ENCODE measurements around the gene RAP1GAP2. TPM values are rescaled to one million over a fixed set of nuclear protein-coding genes. Genes with fewer than 3 reads are reported as not detected.

The RAP1GAP2 gene
- total RNA-seq, 4 donors from 2014 or later: 7.4 to 13.1 (median 10.7) TPM

- WGBS: 81% methylated on average over 13 of the region's 14 CpGs
- Histone ChIP-seq H3K9me3 (no peaks in the 10 kb centered on the region), H3K27me3 (no peaks in the 10 kb centered on the region), H3K36me3 (no peaks in the 10 kb centered on the region), H3K4me1 (no peaks in the 10 kb centered on the region), H3K27ac (replicated peaks in 1 of 4) (no peak overlapping the region), H3K4me3 (no peak overlapping the region)
- no peak for TF ChIP-seq POLR2A (IDR thresholded peaks at IDR 0.05; ENCODE audit: low read depth)
- TF ChIP-seq POLR2AphosphoS5 (IDR thresholded peaks at IDR 0.05): no peak
- no peak for TF ChIP-seq EP300 (IDR thresholded peaks at IDR 0.05)
- TF ChIP-seq, protein P1, sequence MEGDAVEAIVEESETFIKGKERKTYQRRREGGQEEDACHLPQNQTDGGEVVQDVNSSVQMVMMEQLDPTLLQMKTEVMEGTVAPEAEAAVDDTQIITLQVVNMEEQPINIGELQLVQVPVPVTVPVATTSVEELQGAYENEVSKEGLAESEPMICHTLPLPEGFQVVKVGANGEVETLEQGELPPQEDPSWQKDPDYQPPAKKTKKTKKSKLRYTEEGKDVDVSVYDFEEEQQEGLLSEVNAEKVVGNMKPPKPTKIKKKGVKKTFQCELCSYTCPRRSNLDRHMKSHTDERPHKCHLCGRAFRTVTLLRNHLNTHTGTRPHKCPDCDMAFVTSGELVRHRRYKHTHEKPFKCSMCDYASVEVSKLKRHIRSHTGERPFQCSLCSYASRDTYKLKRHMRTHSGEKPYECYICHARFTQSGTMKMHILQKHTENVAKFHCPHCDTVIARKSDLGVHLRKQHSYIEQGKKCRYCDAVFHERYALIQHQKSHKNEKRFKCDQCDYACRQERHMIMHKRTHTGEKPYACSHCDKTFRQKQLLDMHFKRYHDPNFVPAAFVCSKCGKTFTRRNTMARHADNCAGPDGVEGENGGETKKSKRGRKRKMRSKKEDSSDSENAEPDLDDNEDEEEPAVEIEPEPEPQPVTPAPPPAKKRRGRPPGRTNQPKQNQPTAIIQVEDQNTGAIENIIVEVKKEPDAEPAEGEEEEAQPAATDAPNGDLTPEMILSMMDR (IDR thresholded peaks at IDR 0.05): no peak
- intact Hi-C loops (cut with DNase I): no loop called here
- peak; percentile 68 for DNase-seq (ENCODE audit: extremely low spot score)
Measured at GRCh38 chr17:2965621-2966595, 169.7 kb downstream of the RAP1GAP2 start.

DNA sequence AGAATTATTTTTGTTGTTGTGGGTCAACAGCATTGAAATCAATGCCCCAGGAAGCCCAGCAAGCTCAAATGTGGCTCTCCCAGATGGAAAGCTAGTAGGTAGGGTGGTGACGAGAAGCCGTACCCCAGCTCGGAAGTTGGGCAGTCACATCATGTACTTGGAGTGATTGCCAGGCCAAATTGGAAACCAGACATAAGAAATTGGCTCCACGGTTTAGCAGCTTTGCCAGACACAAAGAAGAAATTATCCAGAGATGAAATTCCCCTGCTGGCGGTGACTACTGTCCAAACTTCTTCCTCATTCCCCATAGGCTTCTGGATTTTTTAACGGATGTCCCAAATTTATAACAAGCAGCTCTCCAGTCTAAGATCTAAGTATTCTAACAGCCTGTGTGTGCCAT is 171.3 kb downstream of the RAP1GAP2 start:
- Histone ChIP-seq H3K27me3 (no peaks in the 10 kb centered on the region), H3K27ac (replicated peaks in 1 of 4) (peak overlapping the region in 2 of 4 donors; percentile 14 to 57), H3K4me3 (no peak overlapping the region), H3K4me1 (no peaks in the 10 kb centered on the region), H3K9me3 (no peaks in the 10 kb centered on the region), H3K36me3 (no peaks in the 10 kb centered on the region)
- TF ChIP-seq POLR2A (IDR thresholded peaks at IDR 0.05; ENCODE audit: low read depth): no peak
- peak in 1 of 2 donors; percentile 25 for TF ChIP-seq POLR2AphosphoS5 (IDR thresholded peaks at IDR 0.05)
- WGBS: 28% methylated on average over 6 of the region's 6 CpGs
- no peak for DNase-seq (ENCODE audit: extremely low spot score)
- intact Hi-C loops (cut with DNase I): no loop called here

- peaks cover 0 to 8% (median 5%) of the 10 kb centered on the region in 4 donors for H3K4me1 ChIP-seq
- H3K27ac ChIP-seq (replicated peaks in 1 of 4): no peak overlapping the region
- intact Hi-C loops (cut with DNase I): no loop called here
- no peaks in the 10 kb centered on the region for H3K36me3 ChIP-seq
- H3K4me3 ChIP-seq: no peak overlapping the region
- no peaks in the 10 kb centered on the region for H3K9me3 ChIP-seq
- WGBS: 82% methylated on average over 2 of the region's 2 CpGs
- no peaks in the 10 kb centered on the region for H3K27me3 ChIP-seq
- no peak for DNase-seq (ENCODE audit: extremely low spot score)
- TF ChIP-seq POLR2AphosphoS5 (IDR thresholded peaks at IDR 0.05): no peak
- no peak for TF ChIP-seq EP300 (IDR thresholded peaks at IDR 0.05)
- TF ChIP-seq POLR2A (IDR thresholded peaks at IDR 0.05; ENCODE audit: low read depth): no peak
- TF ChIP-seq, protein P1 (IDR thresholded peaks at IDR 0.05): no peak
Measured at GRCh38 chr17:2971851-2972250, 175.6 kb downstream of the RAP1GAP2 start.

GRCh38 chr17:2972749-2973148 is 176.5 kb downstream of the RAP1GAP2 start:
- 67% methylated on average over 4 of the region's 4 CpGs for WGBS
- Histone ChIP-seq H3K27ac (replicated peaks in 1 of 4) (no peak overlapping the region), H3K4me1 (peaks cover 0 to 8% (median 5%) of the 10 kb centered on the region in 4 donors), H3K4me3 (no peak overlapping the region), H3K36me3 (no peaks in the 10 kb centered on the region), H3K27me3 (no peaks in the 10 kb centered on the region), H3K9me3 (no peaks in the 10 kb centered on the region)
- intact Hi-C loops (cut with DNase I): no loop called here
- DNase-seq (ENCODE audit: extremely low spot score): no peak
- TF ChIP-seq POLR2A (IDR thresholded peaks at IDR 0.05; ENCODE audit: low read depth): no peak
- no peak for TF ChIP-seq EP300 (IDR thresholded peaks at IDR 0.05)
- no peak for TF ChIP-seq POLR2AphosphoS5 (IDR thresholded peaks at IDR 0.05)
- TF ChIP-seq, protein P1 (IDR thresholded peaks at IDR 0.05): no peak

- intact Hi-C loops (cut with DNase I): no loop called here
- Histone ChIP-seq H3K36me3 (no peaks in the 10 kb centered on the region), H3K4me1 (peaks cover 0 to 8% (median 5%) of the 10 kb centered on the region in 4 donors), H3K4me3 (no peak overlapping the region), H3K27ac (replicated peaks in 1 of 4) (no peak overlapping the region), H3K27me3 (no peaks in the 10 kb centered on the region), H3K9me3 (no peaks in the 10 kb centered on the region)
- 100% methylated on average over 1 of the region's 1 CpG for WGBS
- no peak for DNase-seq (ENCODE audit: extremely low spot score)
- no peak for TF ChIP-seq EP300 (IDR thresholded peaks at IDR 0.05)
- TF ChIP-seq POLR2AphosphoS5 (IDR thresholded peaks at IDR 0.05): no peak
- TF ChIP-seq POLR2A (IDR thresholded peaks at IDR 0.05; ENCODE audit: low read depth): no peak
- TF ChIP-seq, protein P1 (IDR thresholded peaks at IDR 0.05): no peak
Measured at GRCh38 chr17:2974347-2974746, 178.1 kb downstream of the RAP1GAP2 start.

All from esophagus muscularis mucosa (tissue), 4 donors.